Bone marrow (tissue), 2 donors: ENCODE results near the gene C14orf180.

ENCODE experiments used
- DNase-seq, 2 donors: peaks; one replicate each; lab custom pipeline; 2025; lab: John Stamatoyannopoulos, UW

The C14orf180 gene

DNA sequence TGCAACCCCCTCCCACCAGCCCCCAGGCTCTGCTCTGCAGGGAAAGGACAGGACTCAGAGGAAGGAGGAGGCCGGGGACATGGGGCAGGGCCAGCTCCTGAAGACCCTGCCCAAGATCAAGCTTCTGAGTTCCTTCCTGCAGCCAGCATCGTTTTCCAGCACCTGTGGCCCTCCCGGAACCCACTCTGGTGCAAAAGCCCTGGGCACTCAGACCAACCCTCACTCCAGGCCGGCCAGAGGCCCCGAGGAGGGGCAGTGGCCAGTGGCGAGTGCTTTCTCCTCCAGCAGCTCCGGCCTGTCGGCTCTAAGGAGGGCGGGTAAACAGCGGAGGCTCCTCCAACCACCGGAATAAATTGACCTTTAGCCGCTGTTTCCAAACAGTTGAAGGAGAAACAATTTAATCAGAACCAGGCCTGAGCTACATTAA, 14.2 kb downstream of the C14orf180 start:
- DNase-seq: no peak

GRCh38 chr14:104594310-104595046, 14.9 kb downstream of the C14orf180 start:
- no peak for DNase-seq

- DNase-seq: no peak
Measured at GRCh38 chr14:104595116-104595675, 15.6 kb downstream of the C14orf180 start.

DNA sequence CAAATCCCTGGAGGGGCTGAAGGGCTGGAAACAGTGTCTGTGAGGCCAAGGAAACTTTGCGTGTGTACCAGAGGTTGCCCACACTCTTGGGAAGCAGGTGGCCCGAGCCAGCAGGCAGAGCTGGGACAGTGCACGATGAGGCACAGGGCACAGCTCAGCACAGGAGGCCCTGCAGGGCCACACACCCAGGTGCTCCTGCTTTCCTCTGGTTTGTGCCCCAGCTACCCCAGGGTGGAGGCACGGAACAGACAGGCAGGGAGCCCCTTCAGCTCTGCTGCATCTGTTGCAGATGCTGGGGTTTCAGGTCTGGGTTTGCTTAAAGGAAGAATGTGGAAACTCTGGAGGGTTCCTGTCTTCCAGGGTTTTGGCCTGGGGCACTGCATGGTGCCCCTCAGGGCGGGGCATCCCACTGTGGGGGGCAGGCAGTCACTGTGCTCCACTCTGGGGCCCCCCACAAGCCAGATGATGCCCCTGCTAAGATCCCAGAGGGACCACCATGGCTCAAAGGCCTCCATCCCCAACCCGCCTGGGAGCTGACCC, 16.4 kb downstream of the C14orf180 start:
- no peak for DNase-seq

GRCh38 chr14:104596451-104596918, 16.9 kb downstream of the C14orf180 start:
- DNase-seq: no peak

DNA sequence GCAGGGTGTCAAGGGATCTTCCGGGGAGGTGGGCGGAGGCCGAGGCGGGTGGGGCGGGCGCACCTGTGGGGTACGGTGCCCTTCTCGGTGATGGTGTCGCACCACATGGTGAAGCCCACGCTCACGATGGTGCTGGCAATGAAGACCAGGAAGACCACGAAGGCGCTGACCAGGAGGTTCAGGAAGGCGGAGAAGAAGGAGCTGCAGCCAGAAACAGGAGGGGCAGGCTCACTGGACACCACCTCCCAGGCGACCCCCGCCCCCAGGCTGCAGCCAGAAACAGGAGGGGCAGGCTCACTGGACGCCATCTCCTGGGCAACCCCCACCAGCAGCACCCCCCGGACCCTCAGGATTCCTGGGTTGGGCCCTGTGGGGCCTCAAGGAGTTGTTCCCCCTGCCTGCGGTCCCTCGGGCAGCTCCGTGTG, 17.4 kb downstream of the C14orf180 start:
- DNase-seq: no peak

GRCh38 chr14:104597576-104597975, 18.0 kb downstream of the C14orf180 start:
- no peak for DNase-seq

DNA sequence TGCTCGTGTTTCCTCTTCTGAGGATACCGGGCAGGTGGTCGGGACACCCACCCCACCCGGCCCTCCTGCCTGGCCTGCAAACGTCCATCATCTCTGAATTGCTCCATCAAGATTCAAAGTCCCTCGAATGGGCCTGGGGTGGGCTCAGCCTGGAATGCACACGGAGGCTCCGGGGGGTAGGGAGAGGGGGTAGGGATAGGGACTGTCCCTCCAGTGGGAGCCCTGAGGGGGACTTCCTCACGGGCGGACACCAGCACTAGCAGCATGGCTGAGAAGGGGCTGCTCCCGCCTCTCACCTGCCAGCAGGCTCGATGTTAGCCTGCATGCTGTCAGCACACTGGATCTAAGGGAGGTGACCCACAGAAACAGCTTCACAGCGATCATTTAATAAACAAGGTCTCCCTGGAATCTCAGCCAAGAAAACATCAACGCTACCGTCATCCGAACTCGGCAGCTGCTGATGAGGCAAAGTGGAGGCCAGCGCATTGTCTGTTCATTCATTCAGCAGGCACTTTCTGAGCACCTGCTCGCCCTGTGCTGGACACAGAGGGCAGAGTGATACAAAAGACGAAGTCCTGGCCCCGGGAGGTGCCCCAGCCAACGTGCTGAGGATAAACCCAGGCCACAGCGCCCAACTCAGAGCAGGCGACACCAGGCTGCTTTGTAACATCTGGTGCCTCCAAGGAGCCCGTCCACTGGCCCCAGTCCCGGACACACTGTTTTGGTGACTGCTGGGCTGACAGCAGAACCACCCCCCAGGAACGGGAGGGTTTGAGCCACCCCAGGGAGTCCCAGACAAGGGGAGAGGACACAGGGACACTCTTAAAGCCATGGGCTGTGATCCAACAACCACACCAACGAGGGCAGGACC, 18.7 kb downstream of the C14orf180 start:
- DNase-seq: no peak

DNA sequence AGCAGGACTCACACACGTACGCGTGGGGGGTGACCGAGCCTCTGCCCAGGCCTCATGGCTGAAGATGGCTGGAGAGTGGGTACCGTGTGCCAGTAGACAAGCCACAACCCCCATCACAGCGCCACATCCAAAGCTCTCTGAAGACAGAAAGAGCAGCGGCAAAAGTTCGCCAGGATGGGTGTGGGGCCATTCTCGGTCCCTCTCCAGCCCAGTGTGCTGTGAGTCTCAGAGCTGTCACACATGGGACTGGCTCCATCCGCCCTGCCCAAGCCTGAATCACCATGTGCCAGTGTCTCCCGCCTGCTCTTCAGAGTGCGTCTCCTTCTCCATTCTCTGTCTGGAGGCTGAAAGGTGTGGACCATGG, 19.3 kb downstream of the C14orf180 start:
- no peak for DNase-seq

DNA sequence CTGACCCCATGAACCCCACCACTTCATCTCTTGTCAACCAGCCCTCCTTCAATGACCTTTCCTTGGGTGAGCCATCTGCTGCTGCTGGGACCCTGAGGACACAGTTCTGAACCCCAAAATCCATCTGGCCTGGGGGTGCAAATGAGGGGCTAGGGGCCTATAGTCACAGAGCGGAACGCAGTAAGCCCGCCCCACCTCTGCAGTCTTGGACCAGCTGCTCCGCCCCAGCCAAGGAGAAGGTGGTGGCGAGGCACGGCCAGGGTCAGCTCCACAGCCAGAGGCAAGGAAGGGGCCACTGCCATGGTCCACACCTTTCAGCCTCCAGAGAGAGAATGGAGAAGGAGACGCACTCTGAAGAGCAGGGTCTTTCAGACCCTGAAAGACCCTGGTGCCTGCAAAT, 19.9 kb downstream of the C14orf180 start:
- no peak for DNase-seq

DNA sequence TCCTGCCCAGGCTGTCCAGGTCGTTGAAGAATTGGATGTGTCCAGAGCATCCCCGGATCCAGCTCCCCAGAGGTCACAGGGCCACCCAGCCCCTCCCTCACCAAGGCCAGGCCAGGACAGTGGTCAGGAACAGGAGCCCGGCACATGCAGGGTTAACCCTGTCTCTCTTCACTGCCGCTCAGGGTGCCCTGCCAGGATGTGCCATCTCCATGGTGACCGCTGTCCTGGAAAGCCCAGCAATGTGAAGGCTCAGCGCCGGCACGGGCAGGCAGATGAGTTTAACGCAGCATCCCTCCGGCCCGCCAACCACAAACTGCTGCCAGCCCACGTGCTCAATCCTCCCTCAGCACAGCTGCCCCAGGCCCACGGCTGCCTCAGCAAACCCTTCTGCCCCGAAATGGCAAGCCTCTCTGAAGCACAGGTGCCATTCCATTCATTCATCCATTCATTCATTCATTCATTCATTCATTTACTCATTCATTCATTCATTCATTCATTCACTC, 20.6 kb downstream of the C14orf180 start:
- DNase-seq: no peak

GRCh38 chr14:104600805-104601204, 21.2 kb downstream of the C14orf180 start:
- no peak for DNase-seq

GRCh38 chr14:104601786-104602185, 22.2 kb downstream of the C14orf180 start:
- DNase-seq: no peak

GRCh38 chr14:104602315-104602932, 22.9 kb downstream of the C14orf180 start:
- no peak for DNase-seq

- no peak for DNase-seq
Measured at GRCh38 chr14:104602933-104603325, 23.4 kb downstream of the C14orf180 start.

DNA sequence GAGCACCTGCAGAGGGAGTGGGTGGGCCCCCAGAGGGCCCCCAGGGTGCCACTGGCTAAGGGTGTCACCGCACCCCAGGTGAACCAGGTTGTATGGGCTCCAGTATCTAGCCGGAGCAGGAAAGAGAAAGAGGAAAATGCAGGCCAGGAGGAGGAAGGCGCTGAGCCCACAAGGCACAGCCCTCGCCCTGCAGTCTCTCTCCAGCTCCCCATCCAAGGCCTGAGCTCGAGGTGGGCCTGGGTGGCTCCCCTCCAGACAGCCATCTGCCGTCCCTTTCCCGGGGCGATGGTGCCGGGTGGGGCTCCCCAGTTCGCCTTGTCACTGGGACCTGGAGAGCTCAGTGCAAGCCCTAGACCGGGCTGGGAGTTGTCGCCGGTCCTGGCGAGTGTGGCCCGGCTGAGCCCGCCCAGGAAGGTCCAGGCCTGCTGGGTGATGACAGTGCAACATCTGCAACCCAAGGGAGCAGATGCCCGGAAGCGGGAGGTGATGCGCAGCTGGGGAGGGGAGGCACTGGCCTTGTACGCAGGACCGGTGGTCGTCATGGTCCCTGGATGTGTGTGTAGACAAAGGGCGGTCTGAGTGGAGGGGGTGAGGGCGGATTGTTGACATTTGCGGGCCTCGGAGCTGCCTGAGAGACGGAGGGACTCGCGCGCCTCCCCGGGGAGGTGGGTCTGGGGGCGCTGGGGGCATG, 24.3 kb downstream of the C14orf180 start:
- no peak for DNase-seq

GRCh38 chr14:104604458-104605449, 25.2 kb downstream of the C14orf180 start, which contains the start of gene TMEM179:
TMEM179 (minus strand) TSS chr14:104604772; CDS start chr14:104604741, 31 bp downstream.
- DNase-seq: no peak

GRCh38 chr14:104609666-104610065, 30.1 kb downstream of the C14orf180 start:
- no peak for DNase-seq

- DNase-seq: no peak
Measured at GRCh38 chr14:104610749-104611310, 31.3 kb downstream of the C14orf180 start.
